DMS79 (cell line): ENCODE measurements around the gene CNOT4.
A peak's percentile ranks its signal among the peaks of the same experiment; 100 is the strongest.
"Not testable (repeated sequence)": the region's sequence is repeated elsewhere in the genome, so short reads cannot be mapped to it uniquely, and the experiment has no call there.

ENCODE experiments used
- DNase-seq: peaks from one replicate; lab custom pipeline; 2025; lab: John Stamatoyannopoulos, UW

The CNOT4 gene

DNA sequence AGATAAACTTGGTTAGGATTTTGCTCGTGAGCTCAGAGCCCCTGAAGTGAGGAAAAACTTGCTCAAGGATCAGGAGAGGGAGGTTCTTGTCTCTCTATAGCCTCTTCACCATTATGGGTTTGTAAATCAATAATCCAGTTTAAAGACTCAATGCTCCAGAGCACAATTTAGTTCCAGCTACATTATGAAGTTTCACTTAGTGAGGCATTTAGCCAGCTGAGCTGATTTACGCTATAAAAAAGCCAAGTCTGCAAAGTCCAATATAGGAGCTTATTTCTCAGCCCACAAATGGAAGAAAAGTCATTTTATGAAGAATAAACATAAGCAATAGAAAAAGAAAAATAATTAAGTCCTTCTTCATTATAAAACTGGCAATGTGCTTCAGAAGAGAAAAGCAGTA is 145.7 kb downstream of the CNOT4 start:
- DNase-seq, result no peak

DNA sequence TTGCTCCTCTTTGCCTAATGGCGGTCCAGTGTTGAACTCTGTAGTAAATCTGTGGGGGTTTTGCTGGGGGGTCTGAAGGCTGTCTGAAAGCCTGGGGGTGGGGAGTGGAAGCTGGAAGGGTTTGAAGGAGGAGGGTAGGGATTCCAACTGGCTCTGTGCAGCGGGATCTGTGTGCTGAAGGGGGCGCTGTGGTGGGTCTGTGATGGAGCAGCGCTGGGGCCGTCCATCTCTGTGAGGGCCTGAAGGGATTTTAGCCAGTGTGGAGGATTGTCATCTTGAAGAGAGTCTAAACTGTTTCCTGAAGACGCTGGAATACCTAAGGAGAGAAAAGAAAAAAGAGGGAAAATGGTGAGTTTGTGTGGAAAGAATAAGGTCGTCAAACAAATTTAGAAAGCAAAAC is 147.0 kb downstream of the CNOT4 start:
- DNase-seq, result no peak

DNA sequence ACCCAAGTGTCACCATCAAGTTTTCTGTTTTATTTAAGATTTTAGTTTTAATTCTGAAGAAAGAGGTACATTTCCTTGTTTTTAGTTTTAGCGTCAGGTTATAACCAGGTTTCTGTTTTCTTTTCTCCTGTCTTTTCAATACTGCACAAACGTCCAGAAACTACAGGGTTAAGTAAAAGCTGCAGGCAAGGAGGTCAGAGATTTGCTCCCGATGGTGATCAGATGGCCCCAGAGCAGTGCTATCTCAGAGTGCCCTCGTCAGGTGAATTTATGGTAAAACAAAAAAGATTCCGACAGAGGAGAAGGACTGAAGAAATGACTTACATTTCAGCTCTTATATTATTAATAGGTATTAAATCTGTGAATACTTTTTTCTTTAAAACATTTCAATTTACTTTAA is 148.1 kb downstream of the CNOT4 start:
- DNase-seq, result no peak

DNA sequence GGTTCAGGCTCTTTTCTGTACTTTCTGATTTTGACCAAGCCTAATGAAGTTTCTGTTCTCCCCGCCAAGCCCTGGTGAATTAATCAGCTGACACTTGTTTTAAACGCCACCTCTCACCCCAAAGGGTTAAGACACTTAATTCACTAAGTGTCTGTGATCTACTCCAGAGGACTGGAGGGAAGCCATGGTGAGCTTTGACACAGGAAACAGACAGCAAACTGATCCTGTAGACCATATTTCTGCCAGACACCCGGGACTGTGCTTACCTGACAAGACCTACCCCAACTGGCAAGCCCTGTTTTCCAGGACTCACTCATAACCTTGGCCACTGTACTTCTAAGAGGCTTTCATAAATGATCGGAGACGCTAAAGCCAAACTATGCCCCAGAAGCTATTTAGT is 150.3 kb downstream of the CNOT4 start:
- DNase-seq, result no peak

DNA sequence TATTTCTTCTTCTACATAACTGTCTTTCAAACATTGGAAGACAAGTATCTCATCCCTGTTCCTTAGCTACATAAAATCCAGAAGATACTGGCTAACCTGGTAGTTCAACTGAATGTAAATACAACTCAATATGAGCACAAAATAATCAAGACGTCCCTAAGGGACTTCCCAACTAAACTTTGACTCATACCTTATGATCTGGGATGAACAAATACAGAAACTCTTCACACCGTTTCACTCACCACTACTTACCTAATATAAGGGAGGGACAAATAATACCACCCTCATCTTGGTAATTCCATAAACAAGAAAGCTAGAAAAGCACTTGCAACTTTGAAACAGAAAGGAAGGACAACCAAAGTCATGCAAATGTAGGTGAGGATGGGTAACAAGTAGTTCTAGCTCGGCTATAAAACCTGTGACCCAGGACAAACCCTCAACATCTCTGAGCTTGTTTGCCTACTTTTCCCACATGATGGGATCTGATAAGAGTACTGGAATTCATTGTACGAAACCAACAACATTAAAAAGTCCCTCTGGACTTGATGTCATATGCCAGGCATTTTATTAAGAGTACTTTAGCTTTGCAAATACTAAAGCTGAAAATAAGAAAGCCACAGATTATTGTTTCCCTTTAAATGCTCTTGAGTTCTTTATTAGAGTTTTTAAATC is 154.4 kb downstream of the CNOT4 start:
- no peak for DNase-seq

DNA sequence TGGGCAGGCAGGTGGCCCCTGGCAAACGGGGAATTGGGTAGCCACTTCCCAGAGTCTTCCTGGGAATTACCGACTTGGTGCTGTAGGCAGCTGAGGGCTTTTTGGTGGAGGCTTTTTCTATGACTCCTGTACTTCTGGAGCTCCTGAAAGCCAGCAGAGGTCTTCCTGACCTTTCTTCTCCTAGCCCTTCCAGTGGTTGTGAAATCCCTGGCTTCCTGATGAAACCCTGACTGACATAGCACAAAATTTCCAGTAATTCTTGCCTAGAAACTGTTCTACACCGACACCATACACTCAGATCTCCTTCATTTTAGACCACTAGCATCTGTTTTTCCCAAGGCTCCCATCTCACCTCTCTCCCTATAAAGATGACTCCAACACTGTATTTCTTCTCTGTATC is 156.1 kb downstream of the CNOT4 start:
- DNase-seq, result no peak

DNA sequence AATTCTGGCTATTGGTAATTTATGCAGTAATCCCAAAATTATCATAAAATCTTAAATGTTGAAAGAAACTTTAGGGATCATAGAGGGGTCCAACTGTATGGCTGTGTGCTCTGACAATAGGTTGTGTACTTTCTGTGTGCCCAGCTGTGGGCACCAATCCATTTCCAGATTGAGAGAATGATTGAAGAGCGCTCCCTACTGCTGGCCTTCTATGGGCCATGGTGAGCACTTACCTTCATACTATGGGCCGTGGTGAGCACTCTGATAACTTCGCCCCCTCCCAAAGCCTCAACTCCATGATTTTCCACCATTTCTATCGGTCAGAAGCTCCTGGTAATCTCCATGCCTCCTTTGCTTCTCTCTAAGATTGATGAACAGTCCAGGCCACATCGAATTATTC is 157.6 kb downstream of the CNOT4 start:
- DNase-seq, result no peak

DNA sequence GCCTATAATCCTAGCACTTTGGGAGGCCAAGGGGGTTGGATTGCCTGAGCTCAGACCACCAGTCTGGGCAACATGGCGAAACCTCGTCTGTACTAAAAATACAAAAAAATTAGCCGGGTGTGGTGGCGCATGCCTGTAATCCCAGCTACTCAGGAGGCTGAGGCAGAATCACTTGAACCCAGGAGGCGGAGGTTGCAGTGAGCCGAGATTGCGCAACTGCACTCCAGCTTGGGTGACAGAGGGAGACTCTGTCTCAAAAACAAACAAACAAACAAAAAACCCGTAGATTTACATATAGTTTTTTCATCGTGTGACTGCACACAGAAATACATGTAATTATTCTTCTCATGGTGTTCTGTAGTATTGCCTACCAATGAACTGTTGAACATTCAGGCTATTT is 158.8 kb downstream of the CNOT4 start:
- not testable (repeated sequence) for DNase-seq

DNA sequence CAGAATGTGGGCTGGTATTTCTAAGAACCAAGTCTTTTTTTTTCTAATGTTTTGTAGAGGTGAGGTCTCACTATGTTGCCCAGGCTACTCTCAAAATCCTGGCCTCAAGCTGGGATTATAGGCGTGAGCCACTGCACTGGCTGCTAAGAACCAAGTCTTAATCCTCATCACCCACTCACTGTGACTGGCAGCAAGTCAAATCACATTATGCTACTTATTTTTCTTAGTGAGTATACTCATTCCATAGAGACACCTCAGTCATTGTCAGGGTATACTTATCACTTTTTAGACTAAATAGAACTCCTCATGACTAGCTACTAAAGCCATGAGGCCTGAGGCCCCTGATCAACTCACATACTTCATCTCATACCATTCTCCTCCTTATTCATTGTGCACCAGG is 160.2 kb downstream of the CNOT4 start:
- DNase-seq, result no peak

DNA sequence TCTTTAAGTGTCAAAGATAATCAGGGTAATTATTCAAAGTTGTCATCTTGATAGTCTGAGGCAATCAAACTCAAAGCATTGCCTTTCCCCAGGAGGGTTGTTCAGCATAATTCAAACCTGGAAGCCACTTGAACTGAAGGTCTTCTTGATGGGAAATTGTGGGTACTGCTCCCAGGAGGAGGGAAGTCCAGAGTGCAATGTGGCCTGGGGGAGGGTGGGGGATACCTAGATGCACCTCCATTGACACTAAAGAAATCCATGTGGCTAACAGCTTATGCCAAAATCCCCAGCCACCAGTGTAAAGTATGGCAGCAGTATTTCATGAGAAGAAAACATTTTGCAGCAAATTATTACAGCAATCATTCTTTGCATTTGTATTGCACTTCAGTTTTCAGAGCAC is 161.4 kb downstream of the CNOT4 start:
- no peak for DNase-seq

DNA sequence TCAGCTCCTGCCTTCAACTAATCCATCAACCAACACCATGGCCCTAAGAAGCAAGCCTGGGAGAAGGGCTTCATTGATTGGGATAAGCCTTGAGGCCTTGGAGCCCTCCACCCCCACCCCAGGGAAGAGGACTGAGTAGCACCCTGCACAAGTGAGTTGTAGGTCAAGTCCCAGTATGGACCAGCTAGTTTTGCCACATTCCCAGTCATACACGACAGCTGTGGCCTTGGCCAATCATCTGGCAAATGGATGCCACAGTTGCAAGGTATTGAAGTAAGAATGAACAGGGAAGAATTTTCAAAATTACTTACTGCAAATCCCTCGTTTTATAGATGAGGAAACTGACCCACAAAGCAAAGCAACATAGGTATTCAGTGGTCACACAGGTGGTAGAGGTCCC is 166.5 kb downstream of the CNOT4 start:
- DNase-seq, result no peak

DNA sequence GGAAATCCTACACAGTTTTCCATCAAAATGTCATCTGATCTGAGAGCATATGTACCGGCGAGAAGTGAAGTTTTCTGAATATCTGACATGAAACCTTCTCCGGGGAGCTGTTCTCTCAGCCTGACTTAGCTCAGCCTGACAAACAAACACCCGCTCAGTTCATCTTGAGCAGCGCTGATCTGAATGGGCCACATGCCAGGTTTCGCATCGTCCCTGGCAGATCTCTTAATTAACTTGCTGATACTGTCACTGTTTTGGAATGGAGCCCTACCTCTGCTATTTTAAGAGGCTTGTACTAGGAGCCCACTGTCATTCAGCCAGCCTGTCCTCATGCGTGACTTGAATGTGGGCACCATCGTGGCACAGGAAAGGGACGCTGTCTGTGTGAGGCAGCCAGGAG is 167.0 kb downstream of the CNOT4 start:
- peak; percentile 30 for DNase-seq

DNA sequence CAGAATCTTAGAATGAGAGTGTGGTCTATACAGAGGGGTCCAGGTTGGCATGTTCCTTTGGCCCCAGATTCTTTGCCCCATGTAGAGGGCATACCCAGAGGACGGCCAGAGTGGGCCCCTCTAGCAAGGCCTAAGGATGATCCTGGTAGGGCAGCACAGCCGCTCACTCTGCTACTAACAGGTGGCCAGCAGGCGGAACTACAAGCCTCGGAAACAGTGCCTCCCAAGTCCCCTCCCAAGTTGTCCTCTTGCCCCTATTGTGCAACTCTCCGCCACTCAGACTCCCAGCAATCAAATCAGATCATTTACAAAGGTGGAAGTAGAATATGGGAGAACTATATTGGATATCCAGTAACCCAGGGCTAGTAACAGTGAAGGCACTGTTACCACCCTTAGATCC is 168.9 kb downstream of the CNOT4 start:
- no peak for DNase-seq

DNA sequence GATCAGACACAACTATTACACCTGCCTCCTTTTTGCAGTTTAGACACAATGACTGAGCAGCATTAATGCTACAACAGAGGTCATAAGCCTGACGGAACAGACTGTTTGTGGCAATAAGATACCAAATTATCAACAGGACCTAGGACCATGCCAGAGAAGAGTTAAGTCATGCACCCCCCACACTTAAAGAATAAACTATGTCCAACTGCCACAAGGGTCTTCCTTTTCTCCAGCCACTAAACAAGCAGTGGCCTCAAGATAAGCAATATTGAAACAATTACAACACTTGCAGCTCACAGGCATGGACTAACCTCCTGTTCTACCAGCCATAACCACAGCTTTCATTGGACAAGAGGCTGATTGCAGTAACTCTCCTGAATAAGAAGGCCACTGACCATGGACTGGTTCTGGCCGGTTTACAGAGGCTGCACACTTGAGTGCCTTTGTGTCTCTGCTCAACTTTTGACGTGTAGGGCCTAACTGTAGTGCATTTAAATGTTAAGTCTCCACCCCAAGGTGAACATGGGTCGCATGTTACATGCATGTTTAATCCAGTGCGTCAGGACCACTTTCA is 171.8 kb downstream of the CNOT4 start:
- no peak for DNase-seq

DNA sequence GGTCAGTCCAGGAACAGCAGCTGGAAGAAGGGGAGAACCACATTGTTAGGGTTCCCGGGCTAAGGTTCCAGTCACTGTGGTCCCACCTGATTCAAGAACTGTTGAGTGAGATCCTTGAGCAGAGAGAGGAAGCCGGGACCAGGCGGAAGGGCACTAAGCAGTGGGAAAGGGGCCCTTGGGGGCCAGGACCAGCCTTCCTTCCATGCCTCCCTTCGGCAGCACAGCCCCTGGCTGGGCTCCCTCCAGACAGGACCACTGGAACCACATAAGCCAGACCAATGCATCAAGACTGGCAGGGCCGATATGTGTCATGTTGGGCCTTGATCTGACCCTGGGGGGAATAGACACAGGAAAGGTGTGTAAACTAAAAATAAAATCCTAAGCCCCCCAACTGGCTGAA is 172.4 kb downstream of the CNOT4 start:
- DNase-seq, result no peak

DNA sequence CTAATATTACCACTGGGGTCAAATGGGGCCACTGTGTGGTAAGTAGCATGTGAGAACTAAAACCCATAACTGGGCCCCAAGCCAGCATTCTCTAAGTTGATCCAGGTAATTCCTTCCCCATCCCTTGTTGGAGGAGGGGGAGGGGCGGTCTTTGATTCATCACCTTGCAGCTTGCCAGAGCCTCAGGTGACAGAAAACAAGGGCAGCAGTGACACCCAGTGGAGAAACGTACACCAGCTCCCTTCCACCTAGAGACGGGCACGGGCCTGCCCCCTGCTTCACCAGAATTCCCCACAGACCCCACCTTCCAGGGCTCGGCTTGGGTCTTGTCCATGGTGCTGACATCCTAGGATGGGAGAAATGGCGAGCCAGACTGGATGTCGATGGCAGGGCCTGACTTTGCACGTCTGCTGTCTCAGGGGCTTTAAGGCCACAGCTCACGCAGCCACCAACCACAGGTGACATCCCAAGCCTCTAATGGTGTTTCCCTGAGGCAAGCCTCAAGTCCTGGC is 174.2 kb downstream of the CNOT4 start:
- DNase-seq, result peak; percentile 83

DNA sequence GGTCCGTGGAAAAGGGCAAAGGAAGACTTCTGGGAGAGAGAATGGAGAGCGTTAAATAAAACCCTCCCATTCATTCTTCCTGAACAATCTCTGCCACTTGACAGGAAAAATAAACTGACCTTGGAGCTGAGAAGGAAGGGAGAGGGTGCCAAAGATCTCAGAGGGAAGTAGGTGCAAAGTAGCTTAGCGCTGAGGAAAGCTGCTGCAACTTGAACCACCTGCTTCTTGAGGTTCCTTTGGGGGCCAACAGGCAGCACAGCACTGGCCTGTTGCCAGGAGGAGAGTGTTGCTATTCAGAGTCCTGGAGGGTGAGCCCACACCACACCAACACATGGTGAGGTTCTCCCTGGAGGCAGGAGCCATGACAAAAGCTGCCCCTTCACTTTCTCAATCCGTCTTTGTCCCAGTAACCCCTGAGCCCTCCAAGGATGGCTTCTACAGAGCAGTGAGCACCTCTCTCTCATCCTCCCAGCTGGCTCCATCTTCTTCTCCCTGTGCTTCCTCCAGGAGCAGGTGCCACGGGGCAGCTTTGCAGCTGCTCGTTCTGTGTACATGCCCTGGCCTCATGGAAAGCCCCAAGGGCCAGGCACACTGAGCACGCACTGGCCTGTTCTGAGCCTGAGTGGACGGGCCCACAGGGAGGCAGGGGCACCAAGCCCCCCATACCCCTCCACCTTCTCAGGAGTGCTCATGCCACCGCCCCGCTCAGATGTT is 174.9 kb downstream of the CNOT4 start:
- DNase-seq, result peak; percentile 87

DNA sequence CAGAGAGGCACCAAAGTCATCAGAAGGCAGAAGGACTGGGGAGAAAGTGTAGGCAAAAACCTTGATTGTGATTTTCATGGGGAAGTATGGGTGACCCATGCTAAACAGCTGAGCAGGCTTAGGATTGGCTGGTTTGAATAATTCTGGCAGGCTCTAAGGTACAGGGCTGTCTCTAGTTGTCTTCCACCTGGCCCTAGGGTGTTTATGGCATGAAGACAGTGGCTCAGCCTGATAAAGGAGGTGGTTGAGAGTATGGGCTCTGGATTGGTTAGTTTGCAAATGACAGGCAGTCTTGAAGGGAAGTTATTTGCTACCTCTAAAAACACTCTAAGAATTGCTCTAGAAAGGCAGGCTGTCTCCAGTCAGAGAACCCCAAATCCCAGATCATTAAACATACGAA is 176.0 kb downstream of the CNOT4 start:
- DNase-seq, result no peak

DNA sequence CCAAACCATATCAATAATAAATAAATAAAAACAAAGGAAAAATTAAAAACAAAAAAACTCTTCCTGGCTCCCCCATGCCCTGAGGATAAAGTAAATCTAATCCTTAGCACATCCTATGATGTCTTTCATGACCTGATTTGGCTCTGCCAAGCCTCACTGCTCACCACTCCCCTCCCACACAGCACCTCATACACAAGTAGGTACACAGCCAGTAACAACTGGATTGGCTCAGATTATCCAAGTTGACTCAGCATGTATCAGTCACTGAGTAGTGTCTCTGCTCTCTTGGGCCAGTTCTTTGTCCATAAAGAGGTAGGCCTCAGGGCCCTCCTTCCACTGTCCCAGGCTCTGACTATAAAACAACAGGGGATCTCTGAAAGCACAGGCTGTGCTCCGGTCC is 176.7 kb downstream of the CNOT4 start:
- no peak for DNase-seq

DNA sequence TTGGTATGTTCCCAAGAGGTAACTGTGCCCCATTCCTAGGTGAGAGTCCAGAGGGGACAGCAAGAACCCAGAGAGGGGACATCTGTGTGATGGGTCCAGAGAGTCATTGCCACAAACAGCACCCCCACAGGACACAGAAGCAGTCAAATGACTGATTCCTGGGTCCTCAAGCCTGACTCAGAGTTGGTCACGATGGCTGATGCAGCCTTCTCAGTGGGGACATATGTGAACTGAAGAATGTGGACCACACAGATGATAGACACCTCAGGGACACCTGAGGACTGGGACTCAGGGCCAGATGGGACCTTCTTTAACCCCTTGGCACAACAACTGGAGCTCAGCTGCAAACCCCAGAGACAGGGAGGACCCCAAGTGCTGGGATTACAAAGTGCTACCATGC is 179.8 kb downstream of the CNOT4 start:
- DNase-seq, result no peak

DNA sequence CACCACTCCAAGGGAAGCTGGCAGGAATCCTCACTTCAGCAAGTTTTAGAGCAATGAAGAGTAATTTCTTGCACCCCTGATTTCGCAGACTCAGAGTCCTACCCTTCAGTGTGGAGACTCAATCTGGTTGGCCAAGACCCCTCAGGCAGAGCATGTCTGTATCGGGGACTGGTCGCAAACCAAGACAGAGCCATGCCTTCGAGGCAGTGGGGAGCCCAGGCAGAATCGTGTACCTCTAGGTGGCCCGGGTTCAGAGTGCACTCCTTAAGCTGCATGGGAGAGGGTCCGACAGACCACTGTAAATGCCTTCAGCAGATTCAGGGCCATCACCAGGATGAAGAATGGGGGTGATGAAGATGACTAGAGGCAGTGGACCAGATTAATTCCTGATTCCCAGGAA is 181.4 kb downstream of the CNOT4 start:
- no peak for DNase-seq

DNA sequence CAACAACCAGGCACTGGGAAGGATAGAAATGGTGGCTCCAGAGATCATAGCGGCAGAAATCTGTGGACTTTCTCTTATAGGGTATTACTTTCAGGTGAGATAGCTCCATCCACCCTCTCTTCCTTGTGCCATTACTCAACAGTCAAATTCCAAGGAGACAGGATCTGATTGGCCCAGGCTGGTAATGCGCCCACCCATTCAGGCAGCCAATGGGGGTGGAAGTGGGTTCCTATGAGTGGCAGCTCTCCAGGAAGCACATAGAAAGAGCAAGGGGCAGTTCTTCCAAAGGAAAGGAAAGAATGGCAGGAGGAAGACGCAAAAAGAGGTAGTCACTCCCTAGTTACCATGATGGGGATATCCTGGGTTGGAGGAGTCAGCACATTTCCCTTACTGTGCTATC is 181.8 kb downstream of the CNOT4 start:
- no peak for DNase-seq

DNA sequence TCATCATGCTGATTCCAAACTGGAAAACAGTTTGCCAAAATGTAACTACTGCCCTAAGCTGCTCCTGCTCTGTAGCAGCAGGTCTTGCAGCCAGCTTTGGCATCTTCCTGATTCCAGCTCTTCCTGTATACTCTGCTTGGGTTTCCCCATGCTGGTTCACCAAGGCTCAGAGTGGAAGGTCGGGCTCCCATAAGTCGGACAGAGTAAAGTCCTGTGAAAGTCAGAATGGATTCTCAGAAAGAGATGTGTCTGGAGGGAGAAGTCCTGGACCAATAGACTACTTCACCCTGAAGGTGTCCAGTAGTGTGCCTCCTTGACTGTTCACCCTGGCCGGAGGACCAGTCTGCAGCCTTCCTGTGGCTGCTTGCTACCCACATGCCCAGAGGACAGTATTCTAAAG is 182.4 kb downstream of the CNOT4 start:
- DNase-seq, result no peak
